Spinal cord (tissue), 10 donors: ENCODE data around the gene METRNL. TPM values are rescaled to one million over a fixed set of nuclear protein-coding genes. Genes with fewer than 3 reads are reported as not detected.

Source experiments
- DNase-seq, 6 donors: peaks; one replicate each; pipeline versions ENCODE4 v3.0.0 to v3.0.0-alpha.2; 2013 to 2015; ENCODE audit warnings: low spot score in 6 of 6, low read depth in 4 of 6
- H3K27ac ChIP-seq: one replicate; pipeline ENCODE4 v1.5.1; 2013; ENCODE audit warnings: low read depth, low read length, control low read depth
- H3K27me3 ChIP-seq: one replicate; pipeline ENCODE4 v1.6.1; 2013; ENCODE audit warnings: low read length; ENCODE audit not compliant: control insufficient read depth, insufficient read depth
- H3K36me3 ChIP-seq: one replicate; pipeline ENCODE4 v1.6.1; 2013; ENCODE audit warnings: low read length; ENCODE audit not compliant: control insufficient read depth, insufficient read depth
- H3K4me1 ChIP-seq: one replicate; pipeline ENCODE4 v1.6.1; 2013; ENCODE audit warnings: low read length; ENCODE audit not compliant: control insufficient read depth, insufficient read depth
- H3K4me3 ChIP-seq: one replicate; pipeline ENCODE4 v1.5.1; 2013; ENCODE audit warnings: low read depth, low read length, control low read depth
- H3K9me3 ChIP-seq: one replicate; pipeline ENCODE4 v1.6.1; 2013; ENCODE audit warnings: low read length; ENCODE audit not compliant: control insufficient read depth, insufficient read depth
- WGBS: methylation state at CpG from one replicate; pipeline ENCODE4 v1.1.5; 2013; ENCODE audit warnings: missing lambda C conversion rate; ENCODE audit not compliant: insufficient coverage; 5-methylcytosine and 5-hydroxymethylcytosine counted together
- polyA plus RNA-seq, 2 donors: library from polyadenylated mRNA; unstranded; fragments of 120-200 nt; gene quantifications; one replicate each; pipeline ENCODE4 v1.2.1, GENCODE V29; 2013; ENCODE audit not compliant: insufficient read length in 2 of 2
- total RNA-seq, 2 donors: library from RNA; depleted of rRNA in 1 of 2; stranded (reverse); fragments of 120-200 nt in 1 of 2; fragments of >200 nt in 1 of 2; gene quantifications; one replicate each; pipeline versions ENCODE4 v1.2.3 to v1.2.4, GENCODE V29; 2013 to 2014
- donor health status: healthy.

METRNL gene
- total and polyA plus RNA-seq, 4 donors, result 35.7 to 133 (median 47.8) TPM

DNA sequence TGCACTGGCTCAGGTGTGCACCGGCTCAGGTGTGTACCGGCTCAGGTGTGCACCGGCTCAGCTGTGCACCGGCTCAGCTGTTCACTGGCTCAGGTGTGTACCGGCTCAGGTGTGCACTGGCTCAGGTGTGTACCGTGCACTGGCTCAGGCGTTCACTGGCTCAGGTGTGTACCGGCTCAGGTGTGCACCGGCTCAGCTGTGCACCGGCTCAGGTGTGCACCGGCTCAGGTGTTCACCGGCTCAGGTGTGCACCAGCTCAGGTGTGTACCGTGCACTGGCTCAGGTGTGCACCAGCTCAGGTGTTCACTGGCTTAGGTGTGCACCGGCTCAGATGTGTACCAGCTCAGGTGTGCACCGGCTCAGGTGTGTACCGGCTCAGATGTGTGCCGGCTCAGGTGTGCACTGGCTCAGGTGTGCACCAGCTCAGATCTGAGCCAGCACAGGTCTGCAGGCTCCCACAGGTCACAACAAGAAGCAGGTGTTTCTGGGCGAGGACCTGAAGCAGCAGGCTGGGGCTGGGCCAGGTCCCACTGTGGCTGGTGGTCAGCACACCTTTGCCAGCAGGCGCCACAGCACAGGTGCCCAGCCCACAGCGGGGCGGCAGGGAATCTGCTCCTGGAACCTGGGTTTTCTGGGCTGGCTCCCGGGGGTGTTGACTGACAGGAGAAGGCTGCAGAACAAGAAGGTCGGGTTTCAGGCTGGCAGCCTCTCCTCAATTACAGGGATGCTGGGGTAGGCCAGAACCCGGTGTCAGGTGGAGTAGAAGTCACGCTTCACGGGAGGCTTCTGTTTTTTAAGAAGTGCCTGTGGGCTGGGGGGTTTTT lies 17.2 kb downstream of the METRNL start:
- no peak for DNase-seq
- Histone ChIP-seq H3K4me3 (no peak overlapping the region), H3K27me3 (peaks cover 19% of the 10 kb centered on the region), H3K9me3 (no peaks in the 10 kb centered on the region), H3K27ac (no peak overlapping the region), H3K4me1 (peaks cover 49% of the 10 kb centered on the region), H3K36me3 (peaks cover 66% of the 10 kb centered on the region)
- WGBS, result 90% methylated on average over 26 of the region's 26 CpGs

- no peak for DNase-seq
- no peaks in the 10 kb centered on the region for H3K9me3 ChIP-seq
- 80% methylated on average over 9 of the region's 14 CpGs for WGBS
- no peak overlapping the region for H3K4me3 ChIP-seq
- H3K4me1 ChIP-seq, result peaks cover 48% of the 10 kb centered on the region
- H3K27me3 ChIP-seq, result peaks cover 19% of the 10 kb centered on the region
- no peak overlapping the region for H3K27ac ChIP-seq
- peaks cover 54% of the 10 kb centered on the region for H3K36me3 ChIP-seq
Observed at GRCh38 chr17:83097831-83098230, 18.4 kb downstream of the METRNL start.

DNA sequence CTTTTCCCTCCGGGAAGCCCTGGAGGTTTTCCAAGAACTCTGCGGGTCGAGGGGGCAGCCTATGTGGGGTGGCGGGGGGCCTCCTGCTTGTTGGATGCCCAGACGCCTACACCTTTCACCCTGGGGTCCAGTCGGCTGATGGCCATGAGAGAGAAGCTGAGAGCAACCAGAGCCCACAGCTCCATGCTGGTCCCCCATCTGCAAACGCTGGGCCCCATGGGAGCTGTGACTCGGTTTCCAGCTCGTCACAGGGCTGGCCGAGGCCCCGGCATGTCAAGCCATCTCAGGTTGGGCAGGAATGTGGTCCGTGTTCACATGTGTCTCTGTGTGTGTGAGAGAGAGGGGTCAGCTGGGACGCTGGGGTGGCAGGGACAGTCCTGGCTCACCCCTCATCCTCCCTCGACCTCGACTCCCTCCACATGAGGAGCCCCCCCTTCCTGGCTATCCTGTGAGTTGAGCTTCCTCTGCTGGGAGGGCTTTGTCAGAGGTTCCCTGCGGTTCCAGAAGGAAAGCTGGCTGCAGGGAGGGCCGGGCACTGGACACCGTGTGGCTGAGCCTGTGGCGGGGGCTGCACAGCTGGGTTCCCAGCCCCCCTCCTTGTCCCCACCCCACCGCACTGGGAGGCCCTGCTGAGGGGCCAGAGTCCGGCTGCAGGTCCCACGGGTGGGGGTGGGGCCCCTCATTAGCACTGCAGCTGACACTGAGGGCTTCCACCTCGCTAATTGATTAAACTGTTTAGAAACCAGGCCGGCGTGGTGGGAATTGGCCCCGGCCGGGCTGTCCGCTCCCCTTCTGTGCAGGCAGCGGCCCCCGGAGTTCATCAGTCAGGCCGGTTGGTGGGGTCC lies 19.1 kb downstream of the METRNL start:
- H3K4me1 ChIP-seq, result peaks cover 53% of the 10 kb centered on the region
- DNase-seq, result no peak
- 45% methylated on average over 23 of the region's 31 CpGs for WGBS
- peak overlapping the region; percentile 57 for H3K27ac ChIP-seq
- no peak overlapping the region for H3K4me3 ChIP-seq
- H3K9me3 ChIP-seq, result no peaks in the 10 kb centered on the region
- peaks cover 19% of the 10 kb centered on the region for H3K27me3 ChIP-seq
- peaks cover 48% of the 10 kb centered on the region for H3K36me3 ChIP-seq

DNA sequence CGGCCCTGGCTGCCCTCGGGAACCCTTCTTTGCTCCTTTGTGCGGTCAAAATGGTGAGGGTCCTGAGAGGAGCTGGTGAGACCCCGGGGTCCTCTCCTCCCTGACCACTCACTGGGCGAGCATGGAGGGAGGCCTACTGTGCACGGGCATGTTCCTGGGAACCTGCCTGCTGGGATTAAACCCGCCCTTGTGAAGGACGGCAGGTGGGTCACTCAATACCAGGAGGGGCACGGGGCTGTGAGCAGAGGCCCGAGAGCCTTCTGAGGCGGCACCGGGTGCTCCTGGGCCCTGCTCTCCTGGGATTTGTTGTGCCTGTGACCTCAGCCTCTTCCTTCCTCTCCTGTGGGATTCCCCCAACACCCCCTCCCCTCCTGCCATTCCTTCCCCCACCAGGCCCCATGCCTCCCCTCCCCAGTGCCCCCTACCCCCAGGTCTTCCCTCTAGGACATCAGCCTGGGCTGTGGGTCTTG lies 19.7 kb downstream of the METRNL start:
- H3K36me3 ChIP-seq, result peaks cover 41% of the 10 kb centered on the region
- peak overlapping the region; percentile 67 for H3K27ac ChIP-seq
- DNase-seq, result no peak
- peaks cover 19% of the 10 kb centered on the region for H3K27me3 ChIP-seq
- peaks cover 57% of the 10 kb centered on the region for H3K4me1 ChIP-seq
- no peak overlapping the region for H3K4me3 ChIP-seq
- H3K9me3 ChIP-seq, result no peaks in the 10 kb centered on the region
- 59% methylated on average over 8 of the region's 12 CpGs for WGBS

DNA sequence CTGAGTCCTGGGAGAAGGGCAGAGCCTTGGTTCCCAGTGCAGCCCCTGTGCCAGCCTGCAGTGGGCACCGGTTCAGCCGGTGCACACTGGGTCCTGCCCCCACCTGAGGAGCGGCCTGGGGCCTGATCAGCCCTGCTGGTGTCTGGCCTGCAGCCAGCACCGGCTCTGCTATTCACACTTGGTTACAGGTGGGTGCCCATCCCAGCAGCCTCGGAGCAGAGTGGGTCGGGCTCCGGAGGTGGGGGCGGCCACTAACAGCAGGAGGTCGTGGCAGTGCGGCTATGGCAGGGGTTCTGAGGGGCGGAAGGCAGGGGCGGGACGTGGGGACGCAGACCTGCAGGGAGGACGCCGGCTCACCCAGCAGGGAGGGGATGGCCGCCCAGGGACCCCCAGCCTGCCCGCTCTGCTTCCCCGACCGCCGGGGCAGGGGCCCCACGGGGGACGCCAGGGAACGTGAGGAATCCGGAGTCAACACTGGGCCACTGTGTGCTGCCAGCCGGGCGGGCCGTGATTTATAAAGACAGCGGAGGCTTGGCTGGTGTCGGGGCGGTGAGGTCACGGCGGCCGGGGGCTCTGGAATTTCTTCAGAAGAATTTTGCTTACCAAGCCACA lies 20.3 kb downstream of the METRNL start:
- peak overlapping the region; percentile 67 for H3K27ac ChIP-seq
- H3K27me3 ChIP-seq, result peaks cover 19% of the 10 kb centered on the region
- no peaks in the 10 kb centered on the region for H3K9me3 ChIP-seq
- H3K36me3 ChIP-seq, result peaks cover 36% of the 10 kb centered on the region
- 4% methylated on average over 25 of the region's 34 CpGs for WGBS
- DNase-seq, result peak in 2 of 6 donors; percentile 29 to 73
- peak overlapping the region; percentile 9 for H3K4me3 ChIP-seq
- H3K4me1 ChIP-seq, result peaks cover 62% of the 10 kb centered on the region

- peaks cover 65% of the 10 kb centered on the region for H3K4me1 ChIP-seq
- H3K27ac ChIP-seq, result peak overlapping the region; percentile 22
- H3K9me3 ChIP-seq, result no peaks in the 10 kb centered on the region
- H3K36me3 ChIP-seq, result peaks cover 29% of the 10 kb centered on the region
- H3K27me3 ChIP-seq, result peaks cover 19% of the 10 kb centered on the region
- no peak for DNase-seq
- 3% methylated on average over 5 of the region's 24 CpGs for WGBS
- no peak overlapping the region for H3K4me3 ChIP-seq
Observed at GRCh38 chr17:83100220-83100852, 20.9 kb downstream of the METRNL start.

DNA sequence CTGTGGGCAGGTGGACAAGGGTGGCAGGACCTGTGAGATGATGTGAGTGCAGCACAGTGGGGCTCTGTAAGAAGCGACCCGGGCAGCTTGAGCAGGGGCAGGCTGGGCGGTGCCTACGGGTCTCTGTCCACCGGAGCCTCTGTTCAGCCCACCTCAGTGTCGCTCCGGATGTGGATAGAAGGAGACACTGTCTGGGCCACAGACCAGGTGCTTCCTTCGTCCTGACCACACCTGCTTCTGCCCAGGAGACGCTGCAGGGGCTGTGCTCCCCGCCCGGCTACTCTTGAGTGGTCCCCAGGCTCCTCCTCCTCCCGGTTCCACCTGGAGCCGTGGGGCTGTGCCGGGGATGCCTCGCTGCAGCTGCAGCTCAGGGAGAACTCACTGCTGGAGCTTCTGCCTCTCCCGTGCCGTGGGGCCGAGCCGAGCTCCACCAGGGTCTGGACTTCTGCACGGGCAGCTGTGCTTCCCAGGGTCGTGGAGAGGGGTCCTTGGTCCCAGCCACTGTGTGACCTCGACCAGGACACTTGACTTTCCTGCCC lies 21.5 kb downstream of the METRNL start:
- Histone ChIP-seq H3K9me3 (no peaks in the 10 kb centered on the region), H3K27me3 (peaks cover 19% of the 10 kb centered on the region), H3K27ac (peak overlapping the region; percentile 40), H3K36me3 (peaks cover 23% of the 10 kb centered on the region), H3K4me3 (no peak overlapping the region), H3K4me1 (peaks cover 69% of the 10 kb centered on the region)
- 65% methylated on average over 22 of the region's 22 CpGs for WGBS
- DNase-seq, result no peak

- Histone ChIP-seq H3K27ac (peak overlapping the region; percentile 40), H3K4me1 (peaks cover 66% of the 10 kb centered on the region), H3K9me3 (no peaks in the 10 kb centered on the region), H3K36me3 (peaks cover 13% of the 10 kb centered on the region), H3K4me3 (no peak overlapping the region), H3K27me3 (peaks cover 19% of the 10 kb centered on the region)
- WGBS, result 41% methylated on average over 4 of the region's 22 CpGs
- no peak for DNase-seq
Observed at GRCh38 chr17:83101805-83102480, 22.5 kb downstream of the METRNL start.
